Measurements from ENCODE around the gene JDP2.
"Not testable (repeated sequence)": the region's sequence is repeated elsewhere in the genome, so short reads cannot be mapped to it uniquely, and the experiment has no call there.

JDP2 gene

GRCh38 chr14:75453817-75454434, 26.1 kb downstream of the JDP2 start:
- in situ Hi-C loops (cut with MboI; ENCODE audit: low sequenced_read_pairs) = no loop called here

GRCh38 chr14:75454963-75455546, 27.2 kb downstream of the JDP2 start:
- in situ Hi-C loops (cut with MboI; ENCODE audit: low sequenced_read_pairs) = no loop called here

DNA sequence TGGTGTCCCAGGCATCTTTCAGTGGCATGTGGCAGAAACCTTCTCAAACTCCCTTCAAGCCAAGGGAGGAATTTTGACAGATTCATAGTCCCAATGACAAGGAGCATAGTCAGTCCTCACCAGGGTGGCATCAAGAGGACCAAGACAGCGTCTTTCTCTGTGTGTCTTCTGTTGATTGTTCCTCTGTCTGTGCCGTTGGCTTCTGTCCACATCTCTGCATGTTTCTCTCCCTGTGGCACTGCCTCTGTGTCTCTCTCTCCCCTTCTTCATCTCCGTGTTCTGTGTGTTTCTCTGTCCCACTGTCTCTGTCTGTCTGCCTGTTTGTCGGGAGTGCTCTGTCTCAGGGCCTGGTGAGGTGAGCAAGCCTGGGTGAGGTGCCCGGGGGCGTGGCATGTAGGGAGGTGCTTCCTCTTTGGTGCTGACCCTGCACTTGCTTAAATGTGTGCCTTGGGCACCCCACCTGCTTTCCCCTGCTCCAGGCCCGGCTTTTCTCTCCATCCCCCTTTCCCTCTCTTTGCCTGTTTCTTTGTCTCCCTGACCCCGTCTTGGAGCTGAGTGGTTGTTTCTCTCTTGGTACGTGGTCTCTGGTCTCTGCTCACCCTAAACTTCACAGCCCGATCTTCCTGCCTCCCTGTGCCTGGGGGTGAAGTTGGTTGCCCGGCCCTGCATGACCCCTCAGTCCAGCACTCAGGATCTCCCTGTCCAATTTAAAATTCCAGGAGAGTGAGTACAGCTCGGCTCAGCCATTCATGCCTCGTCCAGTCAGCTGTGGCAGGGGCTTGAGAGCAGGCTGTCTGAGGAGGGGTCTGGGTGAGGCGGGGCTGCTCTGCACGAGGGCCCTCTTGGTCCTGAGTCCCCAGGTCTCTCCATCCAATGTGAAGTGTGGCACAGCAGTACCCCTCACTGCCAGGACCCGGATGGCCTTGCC, 28.5 kb downstream of the JDP2 start:
- in situ Hi-C loops (cut with MboI; ENCODE audit: low sequenced_read_pairs) = no loop called here

GRCh38 chr14:75456997-75457335, 29.1 kb downstream of the JDP2 start:
- in situ Hi-C loops (cut with MboI; ENCODE audit: low sequenced_read_pairs) = no loop called here

GRCh38 chr14:75457648-75458165, 29.9 kb downstream of the JDP2 start:
- in situ Hi-C loops (cut with MboI; ENCODE audit: low sequenced_read_pairs) = no loop called here

- in situ Hi-C loops (cut with MboI; ENCODE audit: low sequenced_read_pairs) = no loop called here
Observed at GRCh38 chr14:75458305-75458704, 30.5 kb downstream of the JDP2 start.

GRCh38 chr14:75459099-75459741, 31.4 kb downstream of the JDP2 start:
- in situ Hi-C loops (cut with MboI; ENCODE audit: low sequenced_read_pairs) = no loop called here

GRCh38 chr14:75459791-75460190, 32.0 kb downstream of the JDP2 start:
- in situ Hi-C loops (cut with MboI; ENCODE audit: low sequenced_read_pairs) = no loop called here

DNA sequence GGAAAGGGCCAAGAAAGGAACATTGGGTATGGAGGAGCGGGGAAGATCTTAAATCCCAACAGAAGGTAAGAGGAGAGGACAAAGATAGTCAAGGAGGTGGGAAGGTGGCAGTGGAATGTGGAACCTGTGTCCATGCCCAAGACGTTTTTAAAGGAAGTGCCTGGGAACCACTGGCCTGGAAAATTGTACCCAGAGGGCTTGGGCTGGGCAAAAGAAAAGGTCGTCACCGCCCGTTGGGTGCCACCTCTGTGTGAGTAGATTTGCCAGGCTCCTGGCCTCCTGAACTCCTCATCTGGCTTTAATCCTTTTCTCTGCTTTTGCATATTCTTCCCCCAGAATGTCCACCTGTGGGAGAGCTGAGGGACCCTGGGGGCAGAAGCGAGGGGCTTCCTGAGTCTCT, 32.6 kb downstream of the JDP2 start:
- in situ Hi-C loops (cut with MboI; ENCODE audit: low sequenced_read_pairs) = no loop called here

- in situ Hi-C loops (cut with MboI; ENCODE audit: low sequenced_read_pairs) = no loop called here
Observed at GRCh38 chr14:75461303-75461702, 33.5 kb downstream of the JDP2 start.

DNA sequence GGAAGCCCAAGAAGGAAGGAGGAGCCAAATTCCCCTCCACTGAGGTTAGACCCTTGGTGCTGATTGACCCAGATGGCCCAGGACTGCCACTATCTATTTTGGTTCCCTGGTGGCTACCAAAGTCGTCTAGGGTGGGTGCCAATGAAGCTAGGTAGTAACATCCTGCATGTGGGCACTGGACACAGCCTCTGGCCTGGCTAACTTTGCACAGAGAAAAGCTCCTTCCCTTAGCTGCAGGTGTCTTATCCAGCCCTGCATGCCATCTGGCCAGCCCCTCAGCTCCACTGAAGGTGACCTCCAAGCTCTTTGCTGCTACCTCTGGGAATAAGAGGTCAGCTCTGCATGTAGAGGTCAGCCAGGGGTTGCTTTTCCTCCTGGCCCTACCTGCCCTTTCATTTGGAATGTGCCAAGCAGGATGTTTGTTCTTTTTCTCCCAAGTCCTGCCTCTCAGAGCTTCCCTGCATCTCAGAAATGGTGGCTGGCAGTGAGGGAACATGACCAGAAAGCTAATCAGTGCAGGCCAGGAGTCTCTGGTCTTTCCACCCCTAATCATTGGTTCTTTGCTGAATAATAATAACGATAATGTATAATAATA, 34.0 kb downstream of the JDP2 start:
- in situ Hi-C loops (cut with MboI; ENCODE audit: low sequenced_read_pairs) = no loop called here

DNA sequence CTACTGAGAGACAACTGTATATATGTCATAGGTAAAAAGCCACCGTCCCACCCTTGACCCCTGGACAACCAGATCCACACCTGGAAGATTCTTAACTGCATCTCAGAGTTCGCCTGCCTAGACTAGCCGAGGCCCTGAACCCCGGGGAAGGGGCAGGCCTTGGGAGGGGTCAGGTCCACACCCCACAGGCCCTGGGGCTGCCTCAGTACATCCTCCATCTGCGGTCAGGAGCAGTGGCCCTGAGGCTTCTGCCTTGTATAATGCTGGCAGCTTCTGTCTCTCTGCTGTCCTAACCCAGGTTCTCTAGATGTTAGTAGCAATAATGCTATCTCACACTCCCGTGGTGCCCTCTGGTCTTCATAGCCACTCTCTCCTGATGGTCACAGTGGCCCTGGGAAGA, 36.8 kb downstream of the JDP2 start:
- in situ Hi-C loops (cut with MboI; ENCODE audit: low sequenced_read_pairs) = no loop called here

DNA sequence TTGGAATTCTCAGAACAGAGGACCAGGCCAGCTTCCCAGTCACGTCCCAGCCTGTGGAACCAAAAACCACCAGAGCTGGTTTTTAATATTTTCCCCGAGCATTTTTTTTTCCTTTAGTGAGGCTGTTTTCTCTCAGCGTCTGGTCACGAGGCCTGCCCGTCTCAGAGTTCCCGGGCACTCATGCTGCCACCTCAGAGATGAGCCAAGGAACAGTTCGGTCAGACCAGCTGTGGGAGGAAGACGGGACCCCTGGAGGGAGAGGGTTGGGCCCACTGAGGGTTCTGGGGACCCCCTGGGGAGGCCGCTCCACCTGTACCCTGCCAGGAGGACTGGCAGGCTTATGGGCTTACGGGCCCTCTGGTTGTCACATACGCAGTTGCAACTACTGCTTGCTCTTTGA, 39.9 kb downstream of the JDP2 start:
- in situ Hi-C loops (cut with MboI; ENCODE audit: low sequenced_read_pairs) = no loop called here

DNA sequence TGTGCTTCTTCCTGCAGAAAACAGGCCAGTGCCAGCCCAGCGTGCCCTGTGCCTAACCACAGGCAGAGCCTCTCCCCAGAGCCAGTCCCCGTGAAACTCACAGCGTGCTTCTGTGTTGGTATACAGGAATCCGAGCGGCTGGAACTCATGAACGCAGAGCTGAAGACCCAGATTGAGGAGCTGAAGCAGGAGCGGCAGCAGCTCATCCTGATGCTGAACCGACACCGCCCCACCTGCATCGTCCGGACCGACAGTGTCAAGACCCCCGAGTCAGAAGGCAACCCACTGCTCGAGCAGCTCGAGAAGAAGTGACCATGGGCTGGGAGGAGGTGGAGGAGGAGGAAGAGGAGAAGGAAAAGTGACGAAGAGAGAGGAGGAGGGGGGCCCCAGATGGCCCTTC, 41.3 kb downstream of the JDP2 start:
- in situ Hi-C loops (cut with MboI; ENCODE audit: low sequenced_read_pairs) = no loop called here

DNA sequence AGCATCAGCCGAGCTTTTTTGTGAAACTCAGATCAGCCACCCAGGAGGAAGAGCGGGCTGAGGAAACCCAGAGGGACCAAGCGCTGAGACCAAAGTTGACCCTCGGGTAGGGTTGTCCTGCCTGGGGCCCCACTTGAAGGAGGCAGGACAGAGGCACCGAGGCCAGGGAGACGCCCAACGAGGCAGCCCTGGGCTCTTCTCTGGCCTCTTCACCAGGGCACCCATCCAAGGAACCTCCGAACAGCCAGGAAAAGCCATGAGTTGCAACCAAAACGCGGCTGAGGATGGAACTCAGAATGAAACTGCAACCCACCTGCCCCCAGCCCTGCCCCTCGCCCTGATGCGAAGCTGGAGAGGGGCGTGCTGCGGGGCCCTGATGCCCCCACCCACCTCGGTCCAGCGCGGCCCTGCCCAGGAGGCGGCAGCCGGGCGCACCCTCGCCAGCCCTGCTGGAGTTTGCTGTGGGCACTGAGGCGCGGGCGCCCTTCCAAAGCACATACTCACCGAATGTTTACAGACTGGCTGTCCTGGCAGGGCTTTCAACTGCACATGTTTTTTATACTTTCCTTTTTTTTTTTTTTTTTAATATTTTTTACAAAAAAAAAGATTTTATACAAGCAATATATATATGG, 41.9 kb downstream of the JDP2 start:
- in situ Hi-C loops (cut with MboI; ENCODE audit: low sequenced_read_pairs) = no loop called here

- in situ Hi-C loops (cut with MboI; ENCODE audit: low sequenced_read_pairs) = no loop called here
Observed at GRCh38 chr14:75470238-75470797, 42.5 kb downstream of the JDP2 start.

DNA sequence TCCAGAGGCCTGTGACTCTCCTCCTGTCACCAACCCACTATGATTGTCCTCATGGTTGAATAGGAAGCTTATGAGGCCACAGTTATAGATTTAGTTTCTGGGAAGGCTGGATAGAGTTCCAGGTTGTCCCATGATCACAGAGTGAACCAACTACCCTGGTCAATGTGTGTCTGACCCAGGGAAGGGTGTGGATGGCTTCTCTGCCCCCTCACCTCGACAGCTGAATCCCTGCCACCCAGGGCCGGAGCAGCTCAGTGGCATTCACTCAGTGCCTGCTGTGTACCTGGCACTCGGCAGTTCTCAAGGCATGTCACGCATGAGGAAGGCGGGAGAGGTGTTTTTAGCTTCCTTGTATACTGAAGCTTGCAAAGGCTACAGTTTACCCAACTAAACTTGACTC, 43.2 kb downstream of the JDP2 start:
- in situ Hi-C loops (cut with MboI; ENCODE audit: low sequenced_read_pairs) = no loop called here

DNA sequence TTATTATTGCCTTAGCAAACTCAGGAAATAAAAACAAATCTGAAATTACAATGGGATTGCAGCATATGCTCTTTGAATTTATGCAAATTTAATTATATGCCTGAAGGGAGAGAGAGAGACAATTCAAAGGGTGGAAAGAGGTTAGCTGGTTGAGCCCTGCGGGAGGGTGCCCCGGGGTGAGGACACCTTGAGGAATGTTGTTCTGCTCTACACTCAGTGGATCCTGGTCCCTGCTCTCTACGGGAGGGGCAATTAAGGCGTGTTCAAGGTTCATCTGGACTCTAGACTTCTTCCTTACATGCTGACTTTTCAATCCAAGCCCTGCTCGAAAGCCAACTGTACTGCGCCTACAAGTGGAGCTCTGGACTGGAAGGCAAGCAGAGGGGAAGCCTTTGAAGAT, 46.3 kb downstream of the JDP2 start:
- in situ Hi-C loops (cut with MboI; ENCODE audit: low sequenced_read_pairs) = not testable (repeated sequence)

DNA sequence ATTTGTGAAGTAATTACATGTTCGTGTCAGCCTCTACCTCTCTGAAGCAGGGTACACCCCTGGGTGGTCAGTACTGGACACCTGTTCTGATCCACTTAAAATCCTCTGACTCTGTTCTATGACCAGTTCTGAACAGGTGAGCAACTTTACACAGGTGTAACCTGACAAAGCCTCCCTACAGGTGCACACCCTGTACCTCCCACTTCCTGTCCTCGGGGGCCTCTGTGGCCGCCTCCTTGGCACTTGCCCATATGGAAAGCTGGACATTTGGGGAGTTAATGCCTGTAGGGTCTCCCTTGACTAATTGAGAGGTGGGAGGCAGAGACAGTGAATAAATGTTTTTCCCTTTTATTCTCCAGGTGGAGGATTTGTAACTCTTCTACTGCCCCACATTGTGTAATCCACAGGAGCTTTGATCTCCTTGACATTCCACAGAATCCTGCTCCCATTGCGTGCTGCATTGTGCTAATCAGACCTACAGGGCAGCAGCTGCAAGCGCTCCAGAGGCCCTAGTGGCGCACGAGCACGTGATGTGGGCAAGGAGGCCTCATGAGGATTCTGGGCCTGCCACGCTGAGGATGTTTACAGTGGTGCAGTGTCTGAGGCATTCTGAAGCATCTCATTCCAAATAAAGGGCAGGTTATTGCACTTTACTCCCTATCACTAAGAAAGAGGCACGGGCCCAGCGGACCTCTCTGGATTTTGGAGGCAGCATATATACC, 48.6 kb downstream of the JDP2 start:
- in situ Hi-C loops (cut with MboI; ENCODE audit: low sequenced_read_pairs) = loop anchor here (25.0 kb wide), 1 partner anchor 339 kb away; the partner anchor contains the start of gene NEK9
